ELF-1 (cell line): ENCODE results near the gene CTIF.

ENCODE experiments used
- DNase-seq: peaks from one replicate; pipeline ENCODE4 v3.0.0-alpha.2; 2016; ENCODE audit warnings: low read depth, low spot score

The CTIF gene

DNA sequence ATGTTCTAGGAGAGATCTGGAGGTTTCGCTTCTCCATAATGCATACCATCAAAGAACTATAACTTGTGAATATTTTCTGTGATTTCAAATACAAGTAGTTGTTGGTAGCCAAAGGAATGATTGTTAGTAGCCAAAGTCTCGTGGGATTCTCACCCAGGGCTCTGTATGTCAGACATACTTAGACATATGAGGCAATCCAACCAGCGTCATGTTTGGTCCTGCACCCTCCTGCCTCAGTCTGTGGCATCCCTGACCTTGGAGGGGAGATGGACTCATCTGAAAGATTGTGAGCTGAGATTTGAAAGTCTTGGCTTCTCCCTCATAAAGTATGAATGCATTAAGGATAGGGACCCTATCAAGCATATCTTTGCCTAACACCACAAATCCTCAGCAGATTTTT lies 81.2 kb downstream of the CTIF start:
- no peak for DNase-seq

DNA sequence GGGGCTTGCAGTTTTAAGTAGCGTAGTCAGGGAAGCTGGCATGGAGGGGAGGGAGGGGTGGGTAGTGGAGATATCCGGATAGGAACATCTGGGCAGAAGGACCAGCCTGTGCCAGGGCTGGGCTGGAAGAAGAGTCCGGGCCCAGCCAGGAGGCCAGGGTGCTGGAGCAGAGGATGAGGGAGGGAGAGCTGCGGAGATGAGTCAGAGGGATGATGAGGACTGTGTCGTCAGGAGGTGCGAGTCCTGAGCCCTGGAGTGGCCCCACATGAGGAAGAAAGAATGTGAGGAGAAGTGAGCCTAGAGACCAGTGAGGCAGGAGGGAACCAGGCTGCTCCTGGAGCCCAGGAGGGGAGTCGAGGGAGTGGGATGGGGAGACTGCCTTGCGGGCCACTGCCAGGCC lies 82.4 kb downstream of the CTIF start:
- DNase-seq: no peak

DNA sequence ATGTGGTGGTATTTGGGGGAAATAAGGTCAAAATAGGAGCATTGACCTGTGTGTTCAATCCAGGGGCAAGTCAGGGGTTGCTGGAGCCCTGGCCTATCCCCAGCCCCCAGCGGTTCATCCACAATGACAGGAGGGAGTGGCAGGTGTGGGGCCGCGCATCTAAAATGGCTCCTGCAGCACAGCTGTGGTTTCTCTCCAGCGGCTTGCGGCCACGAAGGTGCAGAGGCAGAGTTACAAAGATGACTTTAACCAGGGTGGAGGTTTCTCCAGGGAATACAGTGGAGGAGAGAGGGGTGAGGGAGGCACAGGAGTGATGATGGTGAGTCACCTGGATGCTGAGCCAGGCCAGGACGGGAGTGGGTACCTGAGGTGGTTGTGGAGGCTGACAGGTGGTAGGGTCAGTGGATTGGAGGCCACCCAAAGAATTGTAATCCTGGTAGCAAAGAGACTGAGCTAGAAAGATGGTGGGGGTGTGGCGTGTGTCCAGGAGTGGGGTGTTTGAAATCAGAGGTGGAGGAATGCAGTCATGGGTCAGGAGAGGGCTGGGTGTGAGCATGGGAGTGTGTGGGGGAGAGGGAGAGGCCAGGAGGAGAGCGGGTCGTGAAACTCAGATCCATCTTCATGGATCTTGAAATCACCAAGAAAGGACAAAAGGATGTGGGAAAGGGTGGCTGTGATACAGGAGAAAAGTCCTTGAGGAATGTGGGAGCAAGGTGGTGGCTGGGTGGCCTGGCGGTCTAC lies 83.2 kb downstream of the CTIF start:
- DNase-seq: no peak

DNA sequence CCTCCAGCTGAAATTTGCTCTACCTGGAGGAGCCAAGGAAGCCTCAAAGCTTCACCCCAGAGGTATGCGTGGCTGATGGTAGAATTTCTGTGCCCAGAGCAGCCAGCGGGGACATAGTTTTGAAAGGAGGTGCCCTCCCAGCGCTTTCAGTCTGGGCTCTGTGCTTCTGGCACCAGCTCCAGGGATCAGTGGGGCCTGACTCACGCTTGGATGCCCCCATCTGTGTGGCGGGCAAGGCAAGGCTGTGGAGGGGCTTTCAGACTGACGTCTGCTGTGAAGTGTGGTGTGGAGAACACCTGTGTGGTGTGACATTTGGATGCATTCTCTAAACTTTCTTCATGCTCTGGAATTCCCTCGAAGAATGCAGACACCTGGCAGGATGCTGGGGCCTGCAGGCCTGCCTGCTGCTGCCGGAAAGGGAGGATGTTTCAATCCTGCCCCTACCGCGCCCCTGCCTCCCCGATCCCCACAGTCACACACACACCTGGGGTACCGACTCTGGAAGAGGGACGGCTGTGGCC lies 84.1 kb downstream of the CTIF start:
- DNase-seq: no peak

DNA sequence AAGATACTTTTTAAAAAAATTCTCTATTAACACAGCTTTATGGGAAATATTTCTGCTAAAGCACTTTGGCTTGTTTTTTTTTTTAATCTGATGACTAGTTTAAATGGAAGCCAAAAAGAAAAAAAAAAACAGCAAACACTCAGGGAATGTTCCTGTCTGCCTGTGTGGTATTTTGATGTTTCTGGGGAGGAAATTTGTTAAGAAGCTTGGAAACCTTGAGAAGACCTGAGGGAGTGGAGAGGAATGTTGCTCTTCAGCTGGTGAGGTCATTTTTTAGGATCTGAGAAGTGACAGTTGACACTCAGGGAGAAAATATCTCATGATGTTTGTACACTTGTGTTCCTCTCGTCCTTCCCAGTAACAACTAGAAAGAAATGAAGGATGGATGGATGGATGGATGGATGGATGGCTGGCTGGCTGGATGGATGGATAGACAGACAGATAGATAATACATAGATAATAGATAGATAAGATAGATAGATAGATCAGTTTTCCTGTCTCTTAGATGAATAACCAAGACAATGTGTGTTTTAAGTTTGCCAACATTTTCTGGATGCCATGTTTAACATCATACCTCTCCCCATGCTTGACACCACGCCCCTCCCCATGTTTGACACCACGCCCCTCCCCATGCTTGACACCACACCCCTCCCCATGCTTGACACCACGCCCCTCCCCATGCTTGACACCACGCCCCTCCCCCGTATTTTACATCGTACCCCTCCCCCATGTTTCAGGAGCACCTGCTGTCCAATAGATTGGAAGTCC lies 84.8 kb downstream of the CTIF start:
- DNase-seq: no peak

DNA sequence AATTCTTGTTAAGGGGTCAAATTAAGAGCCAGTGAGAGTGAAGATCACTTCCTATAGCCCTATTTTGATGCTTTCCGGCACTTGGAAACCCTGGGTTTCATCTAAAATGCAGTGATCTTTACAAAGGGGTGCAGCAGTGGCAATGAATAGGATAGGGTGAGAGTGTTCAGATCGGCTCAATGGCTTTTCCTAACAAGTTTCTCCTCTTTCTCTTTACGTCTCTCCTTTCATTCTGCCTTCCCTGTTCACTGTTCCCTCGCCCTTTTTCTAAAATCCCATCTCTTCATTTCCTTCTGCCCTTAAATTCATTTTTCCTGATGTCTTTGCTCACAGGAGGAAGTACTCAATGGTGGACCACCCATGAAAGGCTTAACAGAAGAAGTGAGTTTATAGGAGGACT lies 86.0 kb downstream of the CTIF start:
- DNase-seq: no peak

DNA sequence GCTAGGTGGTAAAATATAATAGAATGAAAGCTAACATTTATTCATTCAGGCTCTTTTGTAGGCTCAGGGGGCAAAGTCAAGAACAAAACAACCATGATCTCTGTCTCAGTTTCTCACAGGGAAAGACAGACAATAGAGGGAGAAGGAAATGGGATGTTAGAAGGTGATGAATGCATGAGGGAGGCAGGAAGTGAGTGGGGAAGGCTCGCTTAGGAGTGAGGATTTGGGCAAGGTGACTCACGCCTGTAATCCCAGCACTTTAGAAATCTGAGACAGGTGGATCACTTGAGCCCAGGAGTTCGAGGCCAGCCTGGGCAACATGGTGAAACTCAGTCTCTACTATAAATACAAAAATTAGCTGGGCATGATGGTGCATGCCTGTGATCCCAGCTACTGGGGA lies 88.4 kb downstream of the CTIF start:
- no peak for DNase-seq

DNA sequence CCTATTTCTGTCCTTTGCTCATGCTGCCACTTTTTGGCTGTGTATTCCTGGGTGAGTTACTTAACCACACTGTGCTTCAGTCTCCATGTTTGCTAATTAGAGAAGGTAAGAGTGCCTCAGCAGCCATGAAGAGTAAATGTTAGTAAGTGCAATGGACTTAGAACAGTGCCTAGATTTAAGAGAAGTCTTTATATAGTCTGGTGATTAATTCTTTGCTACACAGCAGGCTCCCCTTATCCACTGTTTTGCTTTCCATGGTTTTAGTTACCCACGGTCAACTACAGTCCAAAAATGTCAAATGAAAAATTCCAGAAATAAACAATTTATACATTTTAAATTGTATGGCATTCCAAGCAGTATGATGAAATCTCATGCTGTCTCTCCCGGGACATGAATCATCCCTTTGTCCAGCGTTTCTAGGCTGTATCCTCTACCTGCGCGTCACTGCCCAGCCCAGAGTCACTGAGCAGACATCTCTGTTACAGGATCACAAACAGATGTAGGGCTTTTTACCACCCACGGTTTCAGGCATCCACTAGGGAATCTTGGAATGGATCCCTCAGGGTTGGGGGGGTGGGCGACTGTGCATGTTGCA lies 91.0 kb downstream of the CTIF start:
- DNase-seq: no peak

DNA sequence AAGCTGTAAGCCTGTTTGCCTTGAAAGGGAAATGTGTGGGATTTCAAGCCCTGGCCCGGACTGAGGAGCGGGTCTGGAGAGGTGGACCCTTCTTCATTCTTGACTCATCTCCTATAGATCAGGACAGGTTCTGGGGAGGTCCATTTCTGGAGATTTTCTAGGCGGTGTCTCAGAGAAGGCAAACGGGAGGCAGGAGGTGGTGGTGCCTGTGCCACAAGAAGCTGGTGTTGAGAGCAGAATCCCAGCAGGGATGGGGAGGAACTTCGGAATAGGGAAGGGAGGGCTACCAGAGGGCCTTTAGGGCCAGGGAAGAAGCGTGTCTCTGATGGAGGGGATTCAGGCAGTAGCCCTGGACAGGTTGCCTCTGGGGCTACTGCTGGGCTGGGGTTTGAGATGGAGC lies 93.0 kb downstream of the CTIF start:
- DNase-seq: no peak

DNA sequence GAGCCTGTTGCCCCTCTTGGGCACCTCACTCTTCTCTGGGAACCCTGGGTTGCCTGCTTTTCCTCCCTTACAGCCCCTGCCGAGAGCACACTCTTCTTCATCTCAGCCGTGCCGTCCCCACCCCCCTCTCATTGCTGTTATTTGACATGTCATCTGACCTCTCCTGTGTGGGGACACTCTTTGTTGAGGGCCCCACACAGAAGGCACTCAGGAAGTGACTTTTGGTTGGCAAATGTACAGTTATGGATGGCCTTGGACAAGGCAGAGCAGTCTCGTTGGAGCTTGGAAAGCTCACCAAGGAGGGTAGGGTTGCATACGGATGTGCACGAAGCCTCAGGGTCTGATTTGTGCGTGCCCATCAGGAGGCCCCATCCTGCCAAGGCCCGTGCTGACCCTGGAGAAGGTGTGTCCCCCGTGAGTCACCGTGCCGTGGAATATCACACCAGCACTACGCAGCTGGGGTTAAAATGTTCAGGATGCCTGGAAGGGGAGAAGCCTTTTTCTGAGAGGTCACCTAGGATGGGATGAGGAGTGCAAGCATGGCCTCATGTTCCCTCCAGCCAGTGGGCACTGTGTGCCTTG lies 93.9 kb downstream of the CTIF start:
- no peak for DNase-seq

DNA sequence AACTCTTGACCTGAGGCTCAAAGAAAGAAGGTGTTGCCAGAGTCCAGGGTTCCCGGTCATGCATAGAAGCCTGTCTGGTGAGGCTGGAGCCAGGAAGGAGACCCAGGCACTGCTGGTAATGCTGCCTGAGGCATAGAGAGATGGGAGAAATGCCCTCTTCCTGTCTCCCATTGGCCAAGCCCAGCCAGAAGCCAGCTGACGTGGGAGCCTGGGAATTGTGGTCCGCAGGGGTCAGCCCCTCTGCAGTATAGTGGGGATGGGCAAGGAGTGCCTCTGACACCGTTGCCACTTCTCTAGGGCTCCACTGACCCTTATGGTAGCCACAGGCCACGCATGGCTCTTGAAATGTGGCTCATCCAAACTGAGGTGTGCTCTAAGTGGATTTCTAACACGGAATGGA lies 95.7 kb downstream of the CTIF start:
- no peak for DNase-seq

DNA sequence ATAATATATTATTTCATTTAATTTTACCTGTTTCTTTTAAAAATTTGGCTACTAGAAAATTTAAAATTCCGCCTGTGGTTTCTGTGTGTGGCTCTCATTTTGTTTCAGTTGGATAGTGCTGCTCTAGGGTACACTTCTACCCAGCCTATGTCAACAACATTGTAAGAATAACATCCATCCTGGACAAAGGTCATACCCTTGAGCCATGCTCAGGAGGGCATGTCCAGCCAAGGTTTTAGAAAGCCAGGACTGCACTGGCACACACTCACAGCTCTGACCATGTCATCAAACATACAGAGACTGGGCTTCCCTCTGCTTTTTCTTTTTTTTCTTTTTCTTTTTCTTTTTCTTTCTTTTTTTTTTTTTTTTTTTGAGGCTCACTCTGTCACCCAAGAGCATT lies 96.1 kb downstream of the CTIF start:
- no peak for DNase-seq

DNA sequence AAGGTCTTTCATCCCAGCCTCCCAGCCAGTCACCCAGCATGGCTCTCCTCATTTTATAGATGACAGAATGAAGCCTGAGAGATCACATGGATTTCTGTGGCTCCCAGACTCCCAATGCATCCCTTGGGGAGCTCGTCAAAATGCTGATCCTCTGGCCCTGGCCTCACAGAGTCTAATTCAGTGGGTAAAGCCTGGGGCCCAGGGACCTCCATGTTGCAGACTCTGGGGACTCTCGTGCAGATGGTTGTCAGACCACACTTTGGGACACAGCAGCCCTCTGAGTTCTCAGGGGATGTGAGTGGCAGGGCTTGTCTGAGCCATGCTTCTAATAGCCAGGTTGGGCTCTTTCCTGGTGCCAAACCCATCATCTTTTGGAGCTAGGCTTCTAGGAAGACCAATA lies 97.0 kb downstream of the CTIF start:
- no peak for DNase-seq

DNA sequence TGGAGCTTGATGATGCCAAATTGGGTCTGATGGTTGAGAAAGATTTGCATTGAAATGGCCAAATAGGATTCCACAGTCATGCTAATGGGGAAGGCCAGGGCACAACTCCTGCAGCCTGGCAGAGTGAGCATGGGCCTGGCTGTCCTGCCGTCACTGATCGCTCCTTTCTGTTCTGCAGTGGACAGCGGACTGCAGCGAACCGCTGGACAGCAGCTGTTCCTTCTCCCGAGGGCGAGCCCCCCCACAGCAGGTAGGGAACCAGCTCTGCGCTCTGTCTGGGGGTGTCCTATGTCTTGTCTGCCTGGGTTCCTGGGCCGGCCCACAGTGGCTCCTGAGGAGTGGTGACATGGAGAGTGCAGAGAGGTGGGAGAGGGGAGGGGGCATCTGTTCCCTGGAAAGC lies 97.6 kb downstream of the CTIF start:
- no peak for DNase-seq

DNA sequence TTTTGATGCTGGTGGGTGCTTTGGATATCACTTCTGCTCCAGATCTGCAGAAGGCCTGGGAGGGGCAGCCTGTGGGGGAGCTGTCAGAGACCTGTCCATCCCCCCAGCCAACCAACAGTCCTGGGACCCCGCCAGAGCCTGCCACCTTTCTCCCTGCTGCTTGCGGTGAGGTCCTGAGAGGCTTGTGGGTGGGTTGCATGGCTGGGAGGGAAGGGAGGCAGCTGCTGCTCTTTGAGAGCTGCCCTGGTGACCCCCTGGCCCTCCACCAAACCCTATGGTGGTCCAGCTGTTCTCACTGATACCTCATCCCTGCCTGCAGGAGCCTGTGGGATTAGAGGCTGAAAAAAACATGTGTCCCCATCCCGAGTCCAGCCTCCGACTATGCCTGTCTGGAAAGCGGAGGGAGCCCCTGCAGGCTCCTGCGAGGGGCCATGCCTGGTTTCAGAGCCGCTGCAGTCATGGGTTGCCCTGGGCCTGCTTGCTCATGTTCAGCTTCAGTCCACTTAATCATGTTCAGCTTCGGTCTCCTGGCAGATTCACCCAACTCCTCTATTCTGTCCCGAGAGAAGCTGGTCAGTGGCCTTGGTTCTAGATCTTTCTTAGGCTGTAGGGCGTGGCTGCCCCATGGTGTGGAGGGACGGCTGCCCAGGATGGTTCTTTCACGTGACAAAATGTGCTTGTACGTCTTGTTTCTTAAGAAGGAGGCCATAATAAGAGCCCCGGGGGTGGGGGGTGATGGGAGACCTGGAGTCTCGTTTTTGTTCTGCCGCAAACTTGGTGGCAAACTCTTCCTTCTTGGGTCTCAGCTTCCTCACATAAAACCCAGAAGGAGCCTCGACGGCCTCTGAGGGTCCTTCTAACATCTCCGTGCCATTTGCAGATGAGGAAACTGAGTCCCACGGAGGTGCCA lies 98.5 kb downstream of the CTIF start:
- DNase-seq: no peak

DNA sequence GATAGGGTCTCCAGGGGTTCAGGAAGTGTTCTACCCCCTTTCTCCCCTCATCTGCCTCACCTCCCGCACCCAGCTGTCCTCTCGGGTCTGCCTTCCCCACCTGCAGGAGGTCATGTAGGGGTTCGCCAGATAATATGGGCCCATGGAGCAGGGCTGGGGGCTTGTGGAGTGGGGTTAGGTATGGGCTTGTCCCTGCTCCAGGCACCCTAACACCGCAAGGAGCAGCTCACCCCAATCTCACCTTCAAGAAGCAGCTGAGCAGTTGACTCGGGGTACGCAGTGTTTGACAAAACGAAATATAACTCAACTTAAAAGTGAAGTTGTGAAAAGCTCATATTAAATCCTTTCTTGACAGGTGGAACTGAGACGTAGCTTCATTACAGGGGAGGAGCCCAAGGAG lies 99.6 kb downstream of the CTIF start:
- DNase-seq: no peak

DNA sequence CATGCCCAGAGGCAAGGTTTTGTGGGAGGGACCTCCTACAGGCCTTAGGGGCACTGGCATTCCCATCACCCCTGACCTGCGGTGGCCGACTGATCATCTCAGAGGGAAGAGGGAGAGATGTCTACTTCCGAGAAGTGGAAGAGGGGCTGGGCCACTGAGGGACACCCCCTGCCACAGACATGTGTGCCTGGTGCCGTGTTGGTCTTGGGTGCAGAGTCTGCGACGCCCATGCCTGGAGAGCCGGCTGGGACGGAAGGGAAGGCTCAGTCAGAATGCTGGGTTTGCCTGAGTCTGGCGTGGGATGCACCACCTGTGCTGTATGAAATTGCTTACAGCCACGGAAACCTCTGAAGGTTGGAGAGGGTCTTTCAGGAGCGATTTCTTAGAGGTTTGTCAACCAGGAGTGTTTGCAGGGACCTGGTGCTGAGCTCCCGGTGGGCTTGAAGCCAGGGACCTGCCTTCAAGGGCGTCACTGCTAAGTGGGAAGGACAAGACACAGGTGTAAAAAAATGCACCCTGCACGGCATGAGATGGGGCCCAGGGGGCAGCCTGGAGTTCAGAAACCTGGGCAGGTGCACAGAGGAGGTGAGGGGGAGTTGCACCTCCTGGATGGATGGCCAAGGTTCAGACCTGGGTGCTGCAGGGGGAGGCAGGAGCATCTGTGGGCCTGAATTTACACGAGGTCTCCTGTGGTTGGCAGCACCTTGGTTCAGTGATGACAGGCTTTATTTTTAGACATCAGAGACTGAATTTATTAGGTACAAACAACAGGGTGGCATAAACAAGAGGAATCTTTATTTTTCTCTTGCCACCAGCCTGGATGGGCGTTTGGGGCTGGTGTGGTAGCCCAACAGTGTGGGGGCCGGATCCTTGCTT lies 100.3 kb downstream of the CTIF start:
- no peak for DNase-seq

DNA sequence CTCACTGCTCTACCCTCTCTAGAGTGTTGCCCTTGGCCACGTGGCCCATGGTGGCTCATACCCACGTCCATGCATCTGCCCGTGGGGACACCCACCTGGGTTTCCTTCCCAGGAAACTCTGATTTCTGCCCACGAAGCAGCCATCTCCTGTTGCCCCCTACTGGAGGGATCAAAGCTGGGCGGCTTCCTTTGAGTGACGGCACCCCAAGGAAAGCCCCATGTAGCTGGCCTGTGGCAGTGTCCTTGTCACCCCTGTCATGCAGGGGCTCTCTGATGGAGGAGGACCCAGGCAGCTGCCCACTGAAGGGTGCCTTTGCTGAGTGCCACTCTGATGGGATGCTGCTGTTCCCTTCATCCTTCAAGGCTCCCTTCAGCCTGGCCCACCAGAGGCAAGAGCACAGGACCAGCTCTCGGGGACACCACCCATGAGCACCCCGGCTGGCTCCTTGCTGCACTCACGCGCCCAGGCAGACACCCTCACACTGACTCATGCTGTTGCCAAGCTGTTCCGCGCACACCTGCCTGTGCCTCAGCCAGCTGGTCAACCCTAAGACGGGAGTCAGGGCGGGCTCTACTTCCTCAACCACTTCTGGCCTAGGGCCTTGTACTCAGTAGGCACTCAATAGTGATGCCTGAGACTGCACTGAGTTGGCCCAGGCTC lies 101.1 kb downstream of the CTIF start:
- no peak for DNase-seq

DNA sequence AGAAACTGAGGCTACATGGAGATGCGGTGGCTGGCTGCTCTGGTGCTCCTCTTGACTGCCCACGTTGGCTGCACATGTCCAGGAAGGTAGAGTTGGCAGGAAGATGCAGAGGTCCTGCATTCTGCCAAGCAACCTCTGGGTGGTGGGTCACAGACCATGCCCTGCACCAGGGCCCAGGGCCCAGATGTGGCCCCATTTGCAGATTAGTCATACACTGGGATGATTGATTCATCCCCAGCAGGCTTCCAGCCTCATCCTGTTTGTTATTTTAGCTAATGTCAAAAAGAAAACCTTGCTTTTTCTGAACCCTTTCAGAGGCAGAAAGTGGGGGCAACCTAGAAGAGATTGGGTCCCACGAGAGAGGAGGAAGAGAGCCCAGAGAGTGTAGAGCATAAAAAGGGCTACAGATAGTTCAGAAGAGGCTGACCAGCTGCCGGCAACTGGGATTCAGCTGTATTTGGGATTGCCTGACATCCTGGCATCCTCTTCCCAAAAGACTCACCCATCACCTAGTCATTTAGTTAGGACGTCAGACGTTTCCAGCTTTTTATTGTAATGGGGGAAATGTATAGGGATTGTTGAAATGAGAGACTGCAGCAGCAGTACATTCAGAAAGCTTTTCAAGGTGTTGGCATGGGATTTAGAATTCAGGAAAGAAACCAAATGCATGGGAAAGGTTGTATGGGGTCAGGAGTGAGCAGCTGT lies 101.9 kb downstream of the CTIF start:
- DNase-seq: no peak
